GM12878 (cell line): ENCODE results near the gene POTEF. TPM values are rescaled to one million over a fixed set of nuclear protein-coding genes. Genes with fewer than 3 reads are reported as not detected.
"Not testable (repeated sequence)": the region's sequence is repeated elsewhere in the genome, so short reads cannot be mapped to it uniquely, and the experiment has no call there.

ENCODE experiments used
- ATAC-seq: fragments of 200-7000 bp; cut with Tn5 transposase; 3 replicates; pipeline ENCODE4 v1.9.1; 2020; ENCODE audit warnings: mild to moderate bottlenecking, moderate library complexity
- BruUV-seq: library from RNA; stranded (reverse); fragments of 400-500 nt; replicated peaks from 2 replicates; lab custom pipeline; 2021; lab: Mats Ljungman, UMichigan
- CTCF ChIA-PET: fragments of 300-600 bp; sonication (Branson Sonifier 250); formaldehyde crosslinking; extraction: SDS; loops from one replicate; lab custom pipeline; 2021; ENCODE audit warnings: inconsistent platforms; lab: Yijun Ruan, JAX
- POLR2A ChIA-PET: fragments of 350-600 bp; formaldehyde crosslinking; extraction: SDS; loops from one replicate; lab custom pipeline; 2021; ENCODE audit warnings: inconsistent platforms; lab: Charles Lee
- RAD21 ChIA-PET: fragments of 300-600 bp; sonication (Branson Sonifier 250); formaldehyde crosslinking; loops from one replicate; lab custom pipeline; 2023; ENCODE audit warnings: antibody characterized with exemption; ENCODE audit not compliant: unreplicated experiment; lab: Charles Lee
- SMC1A ChIA-PET: fragments of 300-600 bp; sonication (Branson Sonifier 250); formaldehyde crosslinking; loops from one replicate; lab custom pipeline; 2023; ENCODE audit not compliant: unreplicated experiment, uncharacterized antibody; lab: Charles Lee
- DNase-seq: peaks from one replicate; pipeline ENCODE4 v3.0.0-alpha.2; 2011; ENCODE audit warnings: low read depth, low spot score
- FAIRE-seq: peaks from 3 replicates; lab custom pipeline; 2011; peaks lifted over from hg19 to GRCh38; lab: Jason Lieb, UNC
- H2AFZ ChIP-seq: 2 replicates; pipeline ENCODE4 v1.6.0; 2011; ENCODE audit warnings: low read depth, low read length, control low read depth; ENCODE audit not compliant: control insufficient read depth
- H3K27ac ChIP-seq: 2 replicates; pipeline ENCODE4 v1.5.1; 2011; ENCODE audit warnings: control low read depth; ENCODE audit not compliant: control insufficient read depth, insufficient read depth
- H3K27me3 ChIP-seq, 2 experiments: replicated peaks in 1 of 2; 2 replicates each; pipeline versions ENCODE4 v1.6.0 to v1.6.1; 2011; ENCODE audit warnings: low read length in 1 of 2; ENCODE audit not compliant: control insufficient read depth in 2 of 2, insufficient read depth in 2 of 2
- H3K36me3 ChIP-seq, 2 experiments: 2 replicates each; pipeline ENCODE4 v1.5.1; 2011; ENCODE audit warnings: low read length in 1 of 2; ENCODE audit not compliant: control insufficient read depth in 2 of 2, insufficient read depth in 2 of 2
- H3K4me1 ChIP-seq: 2 replicates; pipeline ENCODE4 v1.6.1; 2011; ENCODE audit warnings: mild to moderate bottlenecking, low read length, moderate library complexity, mixed read lengths; ENCODE audit not compliant: control insufficient read depth, insufficient read depth
- H3K4me2 ChIP-seq: 2 replicates; pipeline ENCODE4 v1.6.0; 2011; ENCODE audit warnings: control low read depth; ENCODE audit not compliant: control insufficient read depth, insufficient read depth
- H3K4me3 ChIP-seq: fragments of 200-600 bp; sonication (generic); 2 replicates; pipeline ENCODE4 v1.5.1; 2016
- H3K79me2 ChIP-seq: 2 replicates; pipeline ENCODE4 v1.6.0; 2011; ENCODE audit warnings: low read length; ENCODE audit not compliant: control insufficient read depth, insufficient read depth
- H3K9ac ChIP-seq: 2 replicates; pipeline ENCODE4 v1.8.0; 2011; ENCODE audit warnings: low read length, control low read depth, mixed read lengths; ENCODE audit not compliant: control insufficient read depth, insufficient read depth
- H3K9me3 ChIP-seq: replicated peaks from 3 replicates; pipeline ENCODE4 v1.5.1; 2011; ENCODE audit warnings: mild to moderate bottlenecking, low read length; ENCODE audit not compliant: control insufficient read depth, insufficient read depth
- H4K20me1 ChIP-seq: 2 replicates; pipeline ENCODE4 v1.6.0; 2011; ENCODE audit not compliant: control insufficient read depth, insufficient read depth
- GATAD2B ChIP-seq: fragments of 450-650 bp; conservative IDR thresholded peaks from 2 replicates; pipeline ENCODE4 v1.6.1; 2017; ENCODE audit warnings: low read depth, mild to moderate bottlenecking, moderate library complexity
- HCFC1 ChIP-seq: fragments of 150-350 bp; IDR thresholded peaks from 2 replicates; pipeline ENCODE4 v1.6.1; 2014; ENCODE audit warnings: low read length
- IRF4 ChIP-seq: IDR thresholded peaks from 2 replicates; pipeline ENCODE4 v1.6.1; 2011; ENCODE audit warnings: low read depth, low read length
- MEF2B ChIP-seq: fragments of 450-650 bp; IDR thresholded peaks from 2 replicates; pipeline ENCODE4 v1.6.1; 2018; ENCODE audit warnings: mild to moderate bottlenecking, moderate library complexity; ENCODE audit not compliant: partially characterized antibody, poor library complexity, severe bottlenecking
- SREBF2 ChIP-seq: IDR thresholded peaks from 2 replicates; pipeline ENCODE4 v1.6.1; 2012; ENCODE audit warnings: mild to moderate bottlenecking, low read length
- SUZ12 ChIP-seq: fragments of 200-600 bp; sonication (generic); IDR thresholded peaks from one replicate; pipeline ENCODE4 v1.6.1; 2018; ENCODE audit warnings: antibody characterized with exemption, mild to moderate bottlenecking; ENCODE audit not compliant: unreplicated experiment
- TCF3 ChIP-seq: IDR thresholded peaks from 2 replicates; pipeline ENCODE4 v1.6.1; 2012; ENCODE audit warnings: low read depth, mild to moderate bottlenecking, low read length, borderline replicate concordance; ENCODE audit not compliant: insufficient read depth
- TCF7 ChIP-seq: IDR thresholded peaks from 2 replicates; pipeline ENCODE4 v1.6.1; 2014; ENCODE audit warnings: antibody characterized with exemption, borderline replicate concordance
- USF2 ChIP-seq: IDR thresholded peaks from 2 replicates; pipeline ENCODE4 v1.6.1; 2011; ENCODE audit warnings: low read depth, low read length, improper control_type of control experiment, borderline replicate concordance
- WGBS: methylation state at CpG from one replicate; pipeline ENCODE4 v1.1.6; 2016; ENCODE audit warnings: low lambda C conversion rate; ENCODE audit not compliant: insufficient replicate concordance, insufficient coverage; ENCODE audit errors: missing lambda C conversion rate; 5-methylcytosine and 5-hydroxymethylcytosine counted together
- in situ Hi-C: fragments of 300-500 bp; cut with MboI; formaldehyde crosslinking; loops from 9 replicates; pipeline ENCODE4 v1.14.3; 2018; ENCODE audit warnings: mixed read lengths
- intact Hi-C: fragments of 100-400 bp; cut with micrococcal nuclease; formaldehyde crosslinking; loops from one replicate; pipeline ENCODE4 v1.14.2; 2022; ENCODE audit not compliant: unreplicated experiment
- polyA plus RNA-seq, 11 experiments: library from polyadenylated mRNA; depleted of rRNA in 4 of 11; unstranded in 6 of 11; stranded (reverse) in 5 of 11; fragments of >200 nt; fragmentation: Nextera tagmentation in 4 of 11; fragmentation: Illumina TruSeq in 1 of 11; extraction: Ambion mirVana in 4 of 11; extraction: Trizol in 1 of 11; gene quantifications; 1 replicate in 1 of 11; 2 replicates in 10 of 11; pipeline versions ENCODE4 v1.2.1 to v1.2.3, GENCODE V29; 2011 to 2016; ENCODE audit warnings: inconsistent platforms in 2 of 11, missing spikeins in 2 of 11, low read depth in 1 of 11
- total RNA-seq, 4 experiments: library from RNA; depleted of rRNA in 3 of 4; stranded (reverse); fragments of >200 nt in 3 of 4; fragmentation: Illumina TruSeq in 1 of 4; extraction: Trizol in 1 of 4; gene quantifications; 2 replicates each; pipeline versions ENCODE4 v1.2.1 to v1.2.3, GENCODE V29; 2013 to 2021
- TF ChIP-seq, protein P1 (sequence below): fragments of 450-650 bp; formaldehyde crosslinking; IDR thresholded peaks from 2 replicates; pipeline ENCODE4 v1.4.0; 2022; ENCODE audit warnings: mild to moderate bottlenecking, moderate library complexity

The POTEF gene
- total and polyA plus RNA-seq, 10 of the 15 experiments (the other 5 are each of a cell fraction or from before 2014, with no cell fraction given) = 0.03 TPM; not detected in 9

GRCh38 chr2:130151145-130151512 lies 22.1 kb upstream of the POTEF start:
- CTCF ChIA-PET, H3K4me3 ChIP-seq, H3K27ac ChIP-seq, H3K4me1 ChIP-seq, DNase-seq, FAIRE-seq, ATAC-seq, H3K27me3 ChIP-seq, H3K9ac ChIP-seq, H4K20me1 ChIP-seq, BruUV-seq, SMC1A ChIA-PET, H3K4me2 ChIP-seq, POLR2A ChIA-PET, H2AFZ ChIP-seq, intact Hi-C loops, RAD21 ChIA-PET, H3K9me3 ChIP-seq, H3K79me2 ChIP-seq: not testable (repeated sequence)
- in situ Hi-C loops = loop anchor here (10.0 kb wide), 1 partner anchor 1524 kb away; no protein-coding TSS in a partner anchor
- peaks cover 0 to 16% of the 10 kb centered on the region in 2 experiments; a peak in 2 of 4 replicates for H3K36me3 ChIP-seq
- WGBS = 68% methylated on average over 4 of the region's 5 CpGs

DNA sequence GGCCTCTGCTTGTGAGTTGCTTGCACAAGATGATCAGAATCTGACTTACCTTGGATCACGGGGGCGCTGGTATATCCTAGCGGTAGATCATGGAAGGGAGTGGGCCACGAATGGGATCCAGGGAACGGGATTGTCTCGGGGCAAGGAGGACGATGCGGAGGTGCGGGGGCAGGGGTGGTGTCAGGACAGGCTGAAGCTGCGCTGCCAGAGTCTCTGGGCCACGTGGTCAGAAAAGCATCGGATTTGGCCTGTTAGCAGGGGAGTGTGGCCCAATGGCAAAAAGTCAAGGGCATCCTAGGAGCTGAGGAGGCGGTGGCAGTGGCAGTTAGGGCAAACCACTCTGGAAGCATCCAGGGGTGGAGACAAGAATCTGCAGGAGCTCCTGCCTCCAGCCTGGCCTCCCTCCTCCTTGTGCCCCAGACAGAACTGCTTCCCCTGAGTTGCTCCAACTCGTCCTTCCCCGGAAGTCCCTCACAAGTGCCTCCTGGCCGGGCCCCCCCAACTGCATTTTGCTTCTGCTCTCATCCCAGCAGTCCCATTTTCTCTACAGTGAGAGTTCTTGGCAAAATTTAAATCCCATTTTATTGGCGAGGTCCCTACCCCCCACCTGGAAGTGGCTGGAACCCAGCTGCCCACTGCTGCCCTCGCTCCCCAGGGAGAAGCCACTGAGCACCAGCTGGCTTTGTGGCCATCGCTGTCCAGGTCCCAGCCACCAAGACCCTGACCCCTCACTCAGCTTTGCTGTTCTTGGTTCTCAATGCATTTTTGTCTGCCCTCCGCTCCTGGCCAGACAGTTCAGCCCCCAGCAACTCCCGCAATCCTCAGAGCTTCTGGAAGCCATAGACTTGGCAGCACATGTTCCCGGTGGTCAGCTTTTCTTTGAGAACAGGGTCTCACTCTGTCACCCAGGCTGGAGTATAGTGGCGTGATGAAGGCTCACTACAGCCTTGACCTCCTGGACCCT lies 21.4 kb upstream of the POTEF start:
- no TSS peak for BruUV-seq
- H3K36me3 ChIP-seq = peaks cover 0 to 16% of the 10 kb centered on the region in 2 experiments; a peak in 2 of 4 replicates
- ChIA-PET POLR2A (no interaction called here), SMC1A (no interaction called here), CTCF (no interaction called here), RAD21 (no interaction called here)
- no peaks in the 10 kb centered on the region for H4K20me1 ChIP-seq
- no peaks in the 10 kb centered on the region for H3K27me3 ChIP-seq
- H3K4me3 ChIP-seq = no peak overlapping the region
- H3K4me1 ChIP-seq = no peaks in the 10 kb centered on the region
- in situ Hi-C loops (loop anchor here (10.0 kb wide), 1 partner anchor 1524 kb away; no protein-coding TSS in a partner anchor), intact Hi-C loops (no loop called here)
- no peaks in the 10 kb centered on the region for H3K79me2 ChIP-seq
- DNase-seq (no peak), FAIRE-seq (no peak), ATAC-seq (no peak)
- no peak overlapping the region for H3K27ac ChIP-seq
- WGBS = 94% methylated on average over 19 of the region's 23 CpGs
- H3K9me3 ChIP-seq = no peaks in the 10 kb centered on the region
- H3K4me2 ChIP-seq = no peak overlapping the region
- H3K9ac ChIP-seq = no peak overlapping the region
- H2AFZ ChIP-seq = no peak overlapping the region
- TF ChIP-seq, protein P1, sequence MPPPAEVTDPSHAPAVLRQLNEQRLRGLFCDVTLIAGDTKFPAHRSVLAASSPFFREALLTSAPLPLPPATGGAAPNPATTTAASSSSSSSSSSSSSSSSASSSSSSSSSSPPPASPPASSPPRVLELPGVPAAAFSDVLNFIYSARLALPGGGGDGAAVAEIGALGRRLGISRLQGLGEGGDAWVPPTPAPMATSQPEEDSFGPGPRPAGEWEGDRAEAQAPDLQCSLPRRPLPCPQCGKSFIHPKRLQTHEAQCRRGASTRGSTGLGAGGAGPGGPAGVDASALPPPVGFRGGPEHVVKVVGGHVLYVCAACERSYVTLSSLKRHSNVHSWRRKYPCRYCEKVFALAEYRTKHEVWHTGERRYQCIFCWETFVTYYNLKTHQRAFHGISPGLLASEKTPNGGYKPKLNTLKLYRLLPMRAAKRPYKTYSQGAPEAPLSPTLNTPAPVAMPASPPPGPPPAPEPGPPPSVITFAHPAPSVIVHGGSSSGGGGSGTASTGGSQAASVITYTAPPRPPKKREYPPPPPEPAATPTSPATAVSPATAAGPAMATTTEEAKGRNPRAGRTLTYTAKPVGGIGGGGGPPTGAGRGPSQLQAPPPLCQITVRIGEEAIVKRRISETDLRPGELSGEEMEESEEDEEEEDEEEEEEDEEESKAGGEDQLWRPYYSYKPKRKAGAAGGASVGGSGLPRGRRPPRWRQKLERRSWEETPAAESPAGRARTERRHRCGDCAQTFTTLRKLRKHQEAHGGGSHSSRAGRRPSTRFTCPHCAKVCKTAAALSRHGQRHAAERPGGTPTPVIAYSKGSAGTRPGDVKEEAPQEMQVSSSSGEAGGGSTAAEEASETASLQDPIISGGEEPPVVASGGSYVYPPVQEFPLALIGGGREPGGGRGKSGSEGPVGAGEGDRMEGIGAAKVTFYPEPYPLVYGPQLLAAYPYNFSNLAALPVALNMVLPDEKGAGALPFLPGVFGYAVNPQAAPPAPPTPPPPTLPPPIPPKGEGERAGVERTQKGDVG (CRISPR knock-in tag) = no peak
- no peak for TF ChIP-seq IRF4
- no peak for TF ChIP-seq HCFC1
- TF ChIP-seq SUZ12 = no peak
- TF ChIP-seq TCF3 = no peak
- TF ChIP-seq GATAD2B = no peak
- no peak for TF ChIP-seq USF2
- TF ChIP-seq TCF7 = no peak
- TF ChIP-seq MEF2B = no peak
- no peak for TF ChIP-seq SREBF2
